Measurements from ENCODE around the gene ZNF592. TPM values are rescaled to one million over a fixed set of nuclear protein-coding genes. Genes with fewer than 3 reads are reported as not detected.

ZNF592 gene
- total and polyA plus RNA-seq, 4 donors = 10.2 to 29.5 (median 21.8) TPM

GRCh38 chr15:84789762-84790161, 41.4 kb downstream of the ZNF592 start:
- no peak overlapping the region for H3K4me3 ChIP-seq (ENCODE audit: low read depth, low read length)
- H3K36me3 ChIP-seq (ENCODE audit: control insufficient read depth, insufficient read depth, low read length) = peaks cover 50% of the 10 kb centered on the region
- no peaks in the 10 kb centered on the region for H3K27me3 ChIP-seq (ENCODE audit: control insufficient read depth, insufficient read depth, low read length)
- no peaks in the 10 kb centered on the region for H3K9me3 ChIP-seq (ENCODE audit: control insufficient read depth, insufficient read depth, low read length)
- DNase-seq (ENCODE audit: low read depth in 4 of 6, low spot score in 6 of 6) = peak in 1 of 6 donors; percentile 18
- no peak overlapping the region for H3K27ac ChIP-seq (ENCODE audit: low read depth, low read length)
- 83% methylated on average over 1 of the region's 5 CpGs for WGBS (ENCODE audit: insufficient coverage)
- H3K4me1 ChIP-seq (ENCODE audit: control insufficient read depth, insufficient read depth, low read length) = peaks cover 13% of the 10 kb centered on the region

- 100% methylated on average over 4 of the region's 4 CpGs for WGBS (ENCODE audit: insufficient coverage)
- DNase-seq (ENCODE audit: low read depth in 4 of 6, low spot score in 6 of 6) = no peak
- no peak overlapping the region for H3K27ac ChIP-seq (ENCODE audit: low read depth, low read length)
- H3K4me1 ChIP-seq (ENCODE audit: control insufficient read depth, insufficient read depth, low read length) = peaks cover 13% of the 10 kb centered on the region
- no peaks in the 10 kb centered on the region for H3K9me3 ChIP-seq (ENCODE audit: control insufficient read depth, insufficient read depth, low read length)
- no peaks in the 10 kb centered on the region for H3K27me3 ChIP-seq (ENCODE audit: control insufficient read depth, insufficient read depth, low read length)
- no peak overlapping the region for H3K4me3 ChIP-seq (ENCODE audit: low read depth, low read length)
- H3K36me3 ChIP-seq (ENCODE audit: control insufficient read depth, insufficient read depth, low read length) = peaks cover 41% of the 10 kb centered on the region
Observed at GRCh38 chr15:84790676-84791075, 42.3 kb downstream of the ZNF592 start.

GRCh38 chr15:84791763-84792162, 43.4 kb downstream of the ZNF592 start:
- no peaks in the 10 kb centered on the region for H3K27me3 ChIP-seq (ENCODE audit: control insufficient read depth, insufficient read depth, low read length)
- peaks cover 10% of the 10 kb centered on the region for H3K4me1 ChIP-seq (ENCODE audit: control insufficient read depth, insufficient read depth, low read length)
- no peak overlapping the region for H3K27ac ChIP-seq (ENCODE audit: low read depth, low read length)
- no peak for DNase-seq (ENCODE audit: low read depth in 4 of 6, low spot score in 6 of 6)
- H3K36me3 ChIP-seq (ENCODE audit: control insufficient read depth, insufficient read depth, low read length) = peaks cover 31% of the 10 kb centered on the region
- WGBS (ENCODE audit: insufficient coverage) = 93% methylated on average over 2 of the region's 2 CpGs
- no peaks in the 10 kb centered on the region for H3K9me3 ChIP-seq (ENCODE audit: control insufficient read depth, insufficient read depth, low read length)
- H3K4me3 ChIP-seq (ENCODE audit: low read depth, low read length) = no peak overlapping the region

GRCh38 chr15:84793431-84794161, 45.2 kb downstream of the ZNF592 start:
- Histone ChIP-seq H3K4me1 (ENCODE audit: control insufficient read depth, insufficient read depth, low read length) (peaks cover 4% of the 10 kb centered on the region), H3K27me3 (ENCODE audit: control insufficient read depth, insufficient read depth, low read length) (no peaks in the 10 kb centered on the region), H3K27ac (ENCODE audit: low read depth, low read length) (no peak overlapping the region), H3K9me3 (ENCODE audit: control insufficient read depth, insufficient read depth, low read length) (no peaks in the 10 kb centered on the region), H3K4me3 (ENCODE audit: low read depth, low read length) (no peak overlapping the region), H3K36me3 (ENCODE audit: control insufficient read depth, insufficient read depth, low read length) (peaks cover 41% of the 10 kb centered on the region)
- WGBS (ENCODE audit: insufficient coverage) = 100% methylated on average over 3 of the region's 7 CpGs
- DNase-seq (ENCODE audit: low read depth in 4 of 6, low spot score in 6 of 6) = no peak

- H3K4me1 ChIP-seq (ENCODE audit: control insufficient read depth, insufficient read depth, low read length) = peaks cover 4% of the 10 kb centered on the region
- no peak for DNase-seq (ENCODE audit: low read depth in 4 of 6, low spot score in 6 of 6)
- no peak overlapping the region for H3K4me3 ChIP-seq (ENCODE audit: low read depth, low read length)
- peaks cover 44% of the 10 kb centered on the region for H3K36me3 ChIP-seq (ENCODE audit: control insufficient read depth, insufficient read depth, low read length)
- no peaks in the 10 kb centered on the region for H3K27me3 ChIP-seq (ENCODE audit: control insufficient read depth, insufficient read depth, low read length)
- no peaks in the 10 kb centered on the region for H3K9me3 ChIP-seq (ENCODE audit: control insufficient read depth, insufficient read depth, low read length)
- no CpG with 5 or more reads among the region's 4 CpGs for WGBS (ENCODE audit: insufficient coverage)
- no peak overlapping the region for H3K27ac ChIP-seq (ENCODE audit: low read depth, low read length)
Observed at GRCh38 chr15:84794162-84794547, 45.8 kb downstream of the ZNF592 start.

GRCh38 chr15:84795186-84795585, 46.8 kb downstream of the ZNF592 start:
- H3K27ac ChIP-seq (ENCODE audit: low read depth, low read length) = no peak overlapping the region
- WGBS (ENCODE audit: insufficient coverage) = no CpG with 5 or more reads among the region's 3 CpGs
- peaks cover 54% of the 10 kb centered on the region for H3K36me3 ChIP-seq (ENCODE audit: control insufficient read depth, insufficient read depth, low read length)
- H3K4me1 ChIP-seq (ENCODE audit: control insufficient read depth, insufficient read depth, low read length) = peaks cover 4% of the 10 kb centered on the region
- no peak for DNase-seq (ENCODE audit: low read depth in 4 of 6, low spot score in 6 of 6)
- no peaks in the 10 kb centered on the region for H3K27me3 ChIP-seq (ENCODE audit: control insufficient read depth, insufficient read depth, low read length)
- no peak overlapping the region for H3K4me3 ChIP-seq (ENCODE audit: low read depth, low read length)
- H3K9me3 ChIP-seq (ENCODE audit: control insufficient read depth, insufficient read depth, low read length) = no peaks in the 10 kb centered on the region

- Histone ChIP-seq H3K4me3 (ENCODE audit: low read depth, low read length) (no peak overlapping the region), H3K4me1 (ENCODE audit: control insufficient read depth, insufficient read depth, low read length) (no peaks in the 10 kb centered on the region), H3K27ac (ENCODE audit: low read depth, low read length) (no peak overlapping the region), H3K36me3 (ENCODE audit: control insufficient read depth, insufficient read depth, low read length) (peaks cover 61% of the 10 kb centered on the region), H3K27me3 (ENCODE audit: control insufficient read depth, insufficient read depth, low read length) (no peaks in the 10 kb centered on the region), H3K9me3 (ENCODE audit: control insufficient read depth, insufficient read depth, low read length) (no peaks in the 10 kb centered on the region)
- no CpG with 5 or more reads among the region's 4 CpGs for WGBS (ENCODE audit: insufficient coverage)
- no peak for DNase-seq (ENCODE audit: low read depth in 4 of 6, low spot score in 6 of 6)
Observed at GRCh38 chr15:84797212-84797611, 48.8 kb downstream of the ZNF592 start.

- Histone ChIP-seq H3K36me3 (ENCODE audit: control insufficient read depth, insufficient read depth, low read length) (peaks cover 63% of the 10 kb centered on the region), H3K27me3 (ENCODE audit: control insufficient read depth, insufficient read depth, low read length) (no peaks in the 10 kb centered on the region), H3K9me3 (ENCODE audit: control insufficient read depth, insufficient read depth, low read length) (no peaks in the 10 kb centered on the region), H3K4me1 (ENCODE audit: control insufficient read depth, insufficient read depth, low read length) (no peaks in the 10 kb centered on the region), H3K27ac (ENCODE audit: low read depth, low read length) (no peak overlapping the region), H3K4me3 (ENCODE audit: low read depth, low read length) (no peak overlapping the region)
- WGBS (ENCODE audit: insufficient coverage) = 100% methylated on average over 3 of the region's 3 CpGs
- no peak for DNase-seq (ENCODE audit: low read depth in 4 of 6, low spot score in 6 of 6)
Observed at GRCh38 chr15:84797801-84798200, 49.4 kb downstream of the ZNF592 start.

- H3K4me1 ChIP-seq (ENCODE audit: control insufficient read depth, insufficient read depth, low read length) = no peaks in the 10 kb centered on the region
- H3K27ac ChIP-seq (ENCODE audit: low read depth, low read length) = no peak overlapping the region
- WGBS (ENCODE audit: insufficient coverage) = 99% methylated on average over 21 of the region's 21 CpGs
- no peak for DNase-seq (ENCODE audit: low read depth in 4 of 6, low spot score in 6 of 6)
- no peaks in the 10 kb centered on the region for H3K27me3 ChIP-seq (ENCODE audit: control insufficient read depth, insufficient read depth, low read length)
- H3K4me3 ChIP-seq (ENCODE audit: low read depth, low read length) = no peak overlapping the region
- no peaks in the 10 kb centered on the region for H3K9me3 ChIP-seq (ENCODE audit: control insufficient read depth, insufficient read depth, low read length)
- H3K36me3 ChIP-seq (ENCODE audit: control insufficient read depth, insufficient read depth, low read length) = peaks cover 65% of the 10 kb centered on the region
Observed at GRCh38 chr15:84798436-84798946, 50.1 kb downstream of the ZNF592 start.

- Histone ChIP-seq H3K4me3 (ENCODE audit: low read depth, low read length) (no peak overlapping the region), H3K4me1 (ENCODE audit: control insufficient read depth, insufficient read depth, low read length) (peaks cover 7% of the 10 kb centered on the region), H3K36me3 (ENCODE audit: control insufficient read depth, insufficient read depth, low read length) (peaks cover 70% of the 10 kb centered on the region), H3K9me3 (ENCODE audit: control insufficient read depth, insufficient read depth, low read length) (no peaks in the 10 kb centered on the region), H3K27ac (ENCODE audit: low read depth, low read length) (no peak overlapping the region), H3K27me3 (ENCODE audit: control insufficient read depth, insufficient read depth, low read length) (no peaks in the 10 kb centered on the region)
- DNase-seq (ENCODE audit: low read depth in 4 of 6, low spot score in 6 of 6) = no peak
- WGBS (ENCODE audit: insufficient coverage) = 96% methylated on average over 10 of the region's 10 CpGs
Observed at GRCh38 chr15:84799511-84800187, 51.3 kb downstream of the ZNF592 start.

Data from spinal cord (tissue), 10 donors.